ENCODE results near the gene ARL8A.

- TF ChIP-seq EZH2 (optimal IDR thresholded peaks at IDR 0.05; ENCODE audit: low read depth, low read length) (no peak), CTCF (IDR thresholded peaks at IDR 0.05; ENCODE audit: low read length) (no peak), EZH2phosphoT487 (IDR thresholded peaks at IDR 0.05; ENCODE audit: low read length) (no peak)
Measured at GRCh38 chr1:202157945-202158344, 13.4 kb upstream of the ARL8A start.
